RWPE2 (cell line): ENCODE data around the gene THUMPD1.

ENCODE experiments used
- ATAC-seq: fragments of 200-7000 bp; cut with Tn5 transposase; 3 replicates; pipeline ENCODE4 v1.9.1; 2021; ENCODE audit warnings: low read depth
- DNase-seq: peaks from one replicate; pipeline ENCODE4 v3.0.0-alpha.2; 2020; ENCODE audit warnings: low spot score
- H3K27ac ChIP-seq: fragments of 450-650 bp; 2 replicates; pipeline ENCODE4 v1.5.1; 2017; ENCODE audit warnings: mild to moderate bottlenecking; ENCODE audit not compliant: poor library complexity, severe bottlenecking
- H3K27me3 ChIP-seq: fragments of 250-450 bp; sonication (Bioruptor Pico); 2 replicates; pipeline ENCODE4 v1.5.1; 2021; ENCODE audit warnings: mild to moderate bottlenecking, moderate library complexity; ENCODE audit not compliant: insufficient read depth, poor library complexity, severe bottlenecking
- H3K36me3 ChIP-seq: fragments of 250-450 bp; sonication (Bioruptor Pico); 2 replicates; pipeline ENCODE4 v1.5.1; 2020; ENCODE audit warnings: low read depth, mild to moderate bottlenecking, moderate library complexity
- H3K4me1 ChIP-seq: fragments of 250-450 bp; sonication (Bioruptor Pico); 2 replicates; pipeline ENCODE4 v1.5.1; 2021; ENCODE audit warnings: mild to moderate bottlenecking, moderate library complexity; ENCODE audit not compliant: insufficient read depth, poor library complexity, severe bottlenecking
- H3K4me3 ChIP-seq: fragments of 250-450 bp; sonication (Bioruptor Pico); 2 replicates; pipeline ENCODE4 v1.5.1; 2021; ENCODE audit warnings: mild to moderate bottlenecking, moderate library complexity; ENCODE audit not compliant: severe bottlenecking
- H3K9me3 ChIP-seq: fragments of 250-450 bp; sonication (Bioruptor Pico); 2 replicates; pipeline ENCODE4 v1.5.1; 2021; ENCODE audit warnings: mild to moderate bottlenecking, moderate library complexity; ENCODE audit not compliant: severe bottlenecking
- CTCF ChIP-seq: fragments of 450-650 bp; IDR thresholded peaks from one replicate; pipeline ENCODE4 v1.5.1; 2017; ENCODE audit warnings: mild to moderate bottlenecking, moderate library complexity; ENCODE audit not compliant: poor library complexity, severe bottlenecking

Gene THUMPD1

DNA sequence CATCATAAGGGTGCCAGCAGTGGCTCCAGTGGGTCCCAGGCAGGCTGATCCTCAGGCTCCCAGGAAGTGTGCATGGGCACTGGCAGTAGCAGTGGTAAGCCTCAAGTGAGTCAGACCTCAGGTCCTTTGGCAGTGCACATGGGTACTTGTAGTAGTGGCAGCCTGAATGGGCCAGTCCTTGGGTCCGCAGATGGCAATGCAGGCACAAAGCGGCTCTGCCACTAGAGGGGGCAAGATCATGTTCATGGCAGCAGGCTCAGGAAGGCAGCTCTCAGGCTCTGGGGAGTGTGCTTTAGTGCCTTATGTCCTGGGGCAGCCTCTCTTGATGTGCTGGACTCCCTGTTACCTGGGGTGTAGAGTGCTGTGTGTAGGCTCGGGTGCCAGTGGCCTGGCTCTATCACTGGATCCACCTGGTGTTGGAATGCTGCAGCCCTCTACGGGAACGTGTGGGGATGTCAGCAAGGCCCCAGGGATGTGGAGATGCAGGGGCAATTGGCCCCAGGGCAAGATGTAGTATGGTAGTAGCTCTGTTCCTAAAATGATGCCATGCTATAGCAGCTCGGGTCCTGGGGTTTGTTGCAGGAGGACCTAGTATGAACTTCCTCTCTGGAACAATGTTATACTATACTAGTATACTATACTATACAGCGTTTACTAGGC is 33.2 kb upstream of the THUMPD1 start:
- TF ChIP-seq CTCF: peak; percentile 70
- Histone ChIP-seq H3K4me1 (no peaks in the 10 kb centered on the region), H3K36me3 (no peaks in the 10 kb centered on the region), H3K27ac (no peak overlapping the region), H3K4me3 (no peak overlapping the region), H3K27me3 (peaks cover 6% of the 10 kb centered on the region), H3K9me3 (no peaks in the 10 kb centered on the region)
- DNase-seq (peak; percentile 66), ATAC-seq (peak; percentile 89)

- TF ChIP-seq CTCF: no peak
- no peak for DNase-seq
- no peak overlapping the region for H3K4me3 ChIP-seq
- no peak overlapping the region for H3K27ac ChIP-seq
- H3K9me3 ChIP-seq: no peaks in the 10 kb centered on the region
- H3K4me1 ChIP-seq: no peaks in the 10 kb centered on the region
- peaks cover 6% of the 10 kb centered on the region for H3K27me3 ChIP-seq
- H3K36me3 ChIP-seq: no peaks in the 10 kb centered on the region
- ATAC-seq: no peak
Measured at GRCh38 chr16:20773679-20774078, 32.1 kb upstream of the THUMPD1 start.

GRCh38 chr16:20768818-20769217 is 27.2 kb upstream of the THUMPD1 start:
- DNase-seq (no peak), ATAC-seq (no peak)
- Histone ChIP-seq H3K27ac (no peak overlapping the region), H3K9me3 (no peaks in the 10 kb centered on the region), H3K4me1 (no peaks in the 10 kb centered on the region), H3K36me3 (no peaks in the 10 kb centered on the region), H3K27me3 (peaks cover 6% of the 10 kb centered on the region), H3K4me3 (no peak overlapping the region)
- TF ChIP-seq CTCF: no peak

GRCh38 chr16:20768121-20768520 is 26.5 kb upstream of the THUMPD1 start:
- H3K4me1 ChIP-seq: no peaks in the 10 kb centered on the region
- no peak for TF ChIP-seq CTCF
- H3K27ac ChIP-seq: no peak overlapping the region
- no peaks in the 10 kb centered on the region for H3K36me3 ChIP-seq
- no peak for ATAC-seq
- no peak for DNase-seq
- no peaks in the 10 kb centered on the region for H3K27me3 ChIP-seq
- H3K9me3 ChIP-seq: no peaks in the 10 kb centered on the region
- no peak overlapping the region for H3K4me3 ChIP-seq

DNA sequence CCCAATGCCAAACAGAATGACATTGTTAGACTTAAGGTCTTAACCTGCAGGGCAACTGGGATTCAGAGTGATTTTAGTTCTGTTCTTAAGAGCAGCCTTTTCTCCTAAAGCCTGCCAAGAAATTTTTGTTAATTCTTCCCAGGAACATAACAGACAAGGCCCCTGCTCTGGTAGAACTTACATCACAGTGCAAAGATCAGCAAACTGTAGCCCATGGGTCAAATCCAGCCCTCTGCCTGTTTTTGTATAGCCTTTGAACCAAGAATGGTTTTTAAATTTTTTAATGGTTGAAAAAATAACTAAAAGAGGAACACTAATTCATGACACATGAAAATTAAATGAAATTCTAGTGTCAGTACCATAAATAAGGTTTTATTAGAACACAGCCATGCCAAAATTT is 26.0 kb upstream of the THUMPD1 start:
- no peaks in the 10 kb centered on the region for H3K36me3 ChIP-seq
- ATAC-seq: no peak

More for the DNA sequence above, 26.0 kb upstream of the THUMPD1 start:
- TF ChIP-seq CTCF: no peak
- Histone ChIP-seq H3K4me1 (no peaks in the 10 kb centered on the region), H3K27ac (no peak overlapping the region), H3K4me3 (no peak overlapping the region), H3K27me3 (no peaks in the 10 kb centered on the region), H3K9me3 (no peaks in the 10 kb centered on the region)
- no peak for DNase-seq
